IMR-90 (cell line): ENCODE results near the gene IRF4.

ENCODE experiments used
- CTCF ChIP-seq: conservative IDR thresholded peaks from 2 replicates; pipeline ENCODE4 v1.5.1; 2012; ENCODE audit warnings: mild to moderate bottlenecking, low read depth, low read length, improper control_type of control experiment
- RFX5 ChIP-seq: IDR thresholded peaks from 2 replicates; pipeline ENCODE4 v1.8.0; 2012; ENCODE audit warnings: low read depth, mild to moderate bottlenecking, low read length, moderate library complexity

DNA sequence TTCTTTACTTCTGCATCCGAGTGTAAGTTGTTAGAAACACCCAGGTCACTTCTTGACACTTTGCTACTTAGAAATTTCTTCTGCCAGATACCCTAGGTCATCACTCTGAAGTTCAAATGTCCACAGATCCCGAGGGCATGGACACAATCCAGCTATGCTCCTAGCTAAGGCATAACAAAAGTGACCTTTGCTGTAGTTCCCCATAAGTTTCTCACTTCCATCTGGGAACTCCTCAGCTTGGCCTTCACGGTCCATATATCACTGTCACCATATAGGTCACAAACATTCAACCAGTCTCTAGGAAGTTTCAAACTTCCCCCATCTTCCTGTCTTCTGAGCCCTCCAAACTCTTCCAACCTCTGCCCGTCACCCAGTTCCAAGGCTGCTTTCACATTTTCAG lies 65.3 kb downstream of the IRF4 start:
- TF ChIP-seq RFX5: no peak
- TF ChIP-seq CTCF: no peak
